Gastrocnemius medialis (tissue), 4 donors: ENCODE results near the gene TAGLN2. TPM values are rescaled to one million over a fixed set of nuclear protein-coding genes. Genes with fewer than 3 reads are reported as not detected.
A peak's percentile ranks its signal among the peaks of the same experiment; 100 is the strongest.
"Not testable (repeated sequence)": the region's sequence is repeated elsewhere in the genome, so short reads cannot be mapped to it uniquely, and the experiment has no call there.

Source experiments
- ATAC-seq, 2 donors: fragments of 150-250 bp; one replicate each; pipeline ENCODE4 v1.9.1; 2016
- DNase-seq, 2 donors: peaks; one replicate each; pipeline ENCODE4 v3.0.0-alpha.2; 2019
- H3K27ac ChIP-seq, 4 donors: fragments of 200-600 bp; sonication (generic); 1 replicate in 1 of 4; 2 replicates in 3 of 4; pipeline ENCODE4 v1.5.1; 2016 to 2018; ENCODE audit warnings: mild to moderate bottlenecking in 2 of 4, moderate library complexity in 1 of 4
- H3K27me3 ChIP-seq, 3 donors: fragments of 200-600 bp; sonication (generic) in 2 of 3; 1 replicate in 1 of 3; 2 replicates in 2 of 3; pipeline versions ENCODE4 v1.5.1 to v1.6.0; 2016 to 2019; ENCODE audit warnings: mild to moderate bottlenecking in 1 of 3, moderate library complexity in 1 of 3
- H3K36me3 ChIP-seq, 2 donors: fragments of 200-600 bp; sonication (generic) in 1 of 2; one replicate each; pipeline ENCODE4 v1.5.1; 2017 to 2018
- H3K4me1 ChIP-seq, 2 donors: fragments of 200-600 bp; sonication (generic) in 1 of 2; one replicate each; pipeline ENCODE4 v1.5.1; 2016 to 2017; ENCODE audit warnings: mild to moderate bottlenecking in 2 of 2
- H3K4me3 ChIP-seq, 4 donors: fragments of 200-600 bp; sonication (generic) in 3 of 4; 1 replicate in 1 of 4; 2 replicates in 3 of 4; pipeline ENCODE4 v1.5.1; 2016 to 2019; ENCODE audit warnings: mild to moderate bottlenecking in 2 of 4
- H3K9me3 ChIP-seq, 3 donors: fragments of 200-600 bp; sonication (generic) in 2 of 3; 1 replicate in 1 of 3; 2 replicates in 2 of 3; pipeline ENCODE4 v1.5.1; 2016 to 2019
- CTCF ChIP-seq, 5 experiments: fragments of 450-650 bp in 3 of 5; fragments of 200-600 bp in 2 of 5; sonication (generic) in 2 of 5; IDR thresholded peaks in 4 of 5; conservative IDR thresholded peaks in 1 of 5; 1 replicate in 4 of 5; 2 replicates in 1 of 5; pipeline ENCODE4 v1.5.1; 2016 to 2019; ENCODE audit warnings: antibody characterized with exemption in 5 of 5, mild to moderate bottlenecking in 3 of 5, moderate library complexity in 3 of 5
- POLR2A ChIP-seq, 2 donors: fragments of 450-650 bp; IDR thresholded peaks; one replicate each; pipeline ENCODE4 v1.6.1; 2017; ENCODE audit warnings: antibody characterized with exemption in 2 of 2, mild to moderate bottlenecking in 2 of 2, moderate library complexity in 2 of 2
- in situ Hi-C, 4 donors: fragments of 200-750 bp; cut with MboI; loops; one replicate each; pipeline versions ENCODE4 v1.15.0 to v1.8.0; 2017; ENCODE audit warnings: low sequenced_read_pairs in 4 of 4
- intact Hi-C: fragments of 100-400 bp; cut with DNase I; formaldehyde crosslinking; loops from one replicate; pipeline ENCODE4 v1.15.1; 2023; ENCODE audit warnings: low total_unique reads
- total RNA-seq, 4 donors: library from RNA; depleted of rRNA; stranded (reverse); fragments of >200 nt; gene quantifications; one replicate each; pipeline versions ENCODE4 v1.1.0 to v1.2.3, GENCODE V29; 2016

Gene TAGLN2
- total RNA-seq, 4 donors from 2014 or later: 28.8 to 48.2 (median 37.5) TPM

- no peak overlapping the region for H3K4me3 ChIP-seq
- H3K9me3 ChIP-seq: no peaks in the 10 kb centered on the region
- H3K4me1 ChIP-seq: peaks cover 0 to 4% of the 10 kb centered on the region in 2 donors
- in situ Hi-C loops (no loop called here), intact Hi-C loops (no loop called here)
- TF ChIP-seq CTCF (IDR thresholded peaks at IDR 0.05 in 4 of 5, conservative IDR thresholded peaks at IDR 0.05 in 1 of 5) (no peak), POLR2A (IDR thresholded peaks at IDR 0.05) (no peak)
- ATAC-seq (no peak), DNase-seq (no peak)
- peak overlapping the region in 1 of 4 donors; percentile 7 for H3K27ac ChIP-seq
- no peaks in the 10 kb centered on the region for H3K27me3 ChIP-seq
- H3K36me3 ChIP-seq: no peaks in the 10 kb centered on the region
Observed at GRCh38 chr1:159900755-159901360, 24.4 kb downstream of the TAGLN2 start.

- Histone ChIP-seq H3K27me3 (no peaks in the 10 kb centered on the region), H3K9me3 (no peaks in the 10 kb centered on the region), H3K4me1 (peaks cover 0 to 4% of the 10 kb centered on the region in 2 donors), H3K27ac (peak within 1 kb of the TSS in 1 of 4 donors; percentile 48), H3K4me3 (no peak within 1 kb of the TSS), H3K36me3 (no peaks in the 10 kb centered on the region)
- peak; percentile 30 to 46 for DNase-seq
- no peak for TF ChIP-seq POLR2A (IDR thresholded peaks at IDR 0.05)
- no peak for TF ChIP-seq CTCF (IDR thresholded peaks at IDR 0.05 in 4 of 5, conservative IDR thresholded peaks at IDR 0.05 in 1 of 5)
- ATAC-seq: peak; percentile 49 to 61
- in situ Hi-C loops (no loop called here), intact Hi-C loops (no loop called here)
Observed at GRCh38 chr1:159900086-159900680, 25.1 kb downstream of the TAGLN2 start, which contains the start of gene CFAP45. TSS of gene CFAP45 (minus strand) at chr1:159900165. CDS start at chr1:159900098, 67 bp downstream.

GRCh38 chr1:159899634-159900033, 25.7 kb downstream of the TAGLN2 start:
- H3K4me3 ChIP-seq: not testable (repeated sequence)

GRCh38 chr1:159898527-159898926, 26.8 kb downstream of the TAGLN2 start:
- TF ChIP-seq CTCF (IDR thresholded peaks at IDR 0.05 in 4 of 5, conservative IDR thresholded peaks at IDR 0.05 in 1 of 5) (no peak), POLR2A (IDR thresholded peaks at IDR 0.05) (no peak)
- Histone ChIP-seq H3K9me3 (no peaks in the 10 kb centered on the region), H3K27ac (no peak overlapping the region), H3K4me3 (no peak overlapping the region), H3K4me1 (peaks cover 0 to 4% of the 10 kb centered on the region in 2 donors), H3K27me3 (no peaks in the 10 kb centered on the region), H3K36me3 (no peaks in the 10 kb centered on the region)
- intact Hi-C loops: no loop called here
- in situ Hi-C loops: loop anchor here in 1 of 4 donors (10.0 kb wide), 1 partner anchor 104 kb away; no protein-coding TSS in a partner anchor
- DNase-seq (no peak), ATAC-seq (no peak)

More at GRCh38 chr1:159899634-159900033, 25.7 kb downstream of the TAGLN2 start:
- H3K36me3 ChIP-seq, intact Hi-C loops, H3K27ac ChIP-seq, H3K4me1 ChIP-seq, H3K9me3 ChIP-seq, ATAC-seq, DNase-seq, H3K27me3 ChIP-seq: not testable (repeated sequence)
- in situ Hi-C loops: loop anchor here in 1 of 4 donors (10.0 kb wide), 1 partner anchor 105 kb away; no protein-coding TSS in a partner anchor

- Histone ChIP-seq H3K9me3 (no peaks in the 10 kb centered on the region), H3K4me3 (no peak overlapping the region), H3K27ac (no peak overlapping the region), H3K27me3 (no peaks in the 10 kb centered on the region), H3K4me1 (peaks cover 0 to 4% of the 10 kb centered on the region in 2 donors), H3K36me3 (no peaks in the 10 kb centered on the region)
- no peak for DNase-seq
- intact Hi-C loops: no loop called here
- no peak for TF ChIP-seq POLR2A (IDR thresholded peaks at IDR 0.05)
- no peak for TF ChIP-seq CTCF (IDR thresholded peaks at IDR 0.05 in 4 of 5, conservative IDR thresholded peaks at IDR 0.05 in 1 of 5)
- no peak for ATAC-seq
- in situ Hi-C loops: loop anchor here in 1 of 4 donors (10.0 kb wide), 1 partner anchor 103 kb away; no protein-coding TSS in a partner anchor
Observed at GRCh38 chr1:159897962-159898361, 27.3 kb downstream of the TAGLN2 start.
